Activated T-helper 9 cell treated with anti-CD3 and anti-CD28 coated beads, Interleukin-2, amount 50 U/mL, for 16 hours (primary cell): ENCODE results near the gene KIAA0232.

Experiments
- DNase-seq: peaks from one replicate; pipeline ENCODE4 v3.0.0-alpha.2; 2020; ENCODE audit warnings: low read depth

The KIAA0232 gene, protein sequence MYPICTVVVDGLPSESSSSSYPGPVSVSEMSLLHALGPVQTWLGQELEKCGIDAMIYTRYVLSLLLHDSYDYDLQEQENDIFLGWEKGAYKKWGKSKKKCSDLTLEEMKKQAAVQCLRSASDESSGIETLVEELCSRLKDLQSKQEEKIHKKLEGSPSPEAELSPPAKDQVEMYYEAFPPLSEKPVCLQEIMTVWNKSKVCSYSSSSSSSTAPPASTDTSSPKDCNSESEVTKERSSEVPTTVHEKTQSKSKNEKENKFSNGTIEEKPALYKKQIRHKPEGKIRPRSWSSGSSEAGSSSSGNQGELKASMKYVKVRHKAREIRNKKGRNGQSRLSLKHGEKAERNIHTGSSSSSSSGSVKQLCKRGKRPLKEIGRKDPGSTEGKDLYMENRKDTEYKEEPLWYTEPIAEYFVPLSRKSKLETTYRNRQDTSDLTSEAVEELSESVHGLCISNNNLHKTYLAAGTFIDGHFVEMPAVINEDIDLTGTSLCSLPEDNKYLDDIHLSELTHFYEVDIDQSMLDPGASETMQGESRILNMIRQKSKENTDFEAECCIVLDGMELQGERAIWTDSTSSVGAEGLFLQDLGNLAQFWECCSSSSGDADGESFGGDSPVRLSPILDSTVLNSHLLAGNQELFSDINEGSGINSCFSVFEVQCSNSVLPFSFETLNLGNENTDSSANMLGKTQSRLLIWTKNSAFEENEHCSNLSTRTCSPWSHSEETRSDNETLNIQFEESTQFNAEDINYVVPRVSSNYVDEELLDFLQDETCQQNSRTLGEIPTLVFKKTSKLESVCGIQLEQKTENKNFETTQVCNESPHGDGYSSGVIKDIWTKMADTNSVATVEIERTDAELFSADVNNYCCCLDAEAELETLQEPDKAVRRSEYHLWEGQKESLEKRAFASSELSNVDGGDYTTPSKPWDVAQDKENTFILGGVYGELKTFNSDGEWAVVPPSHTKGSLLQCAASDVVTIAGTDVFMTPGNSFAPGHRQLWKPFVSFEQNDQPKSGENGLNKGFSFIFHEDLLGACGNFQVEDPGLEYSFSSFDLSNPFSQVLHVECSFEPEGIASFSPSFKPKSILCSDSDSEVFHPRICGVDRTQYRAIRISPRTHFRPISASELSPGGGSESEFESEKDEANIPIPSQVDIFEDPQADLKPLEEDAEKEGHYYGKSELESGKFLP (N-terminal part only)

DNA sequence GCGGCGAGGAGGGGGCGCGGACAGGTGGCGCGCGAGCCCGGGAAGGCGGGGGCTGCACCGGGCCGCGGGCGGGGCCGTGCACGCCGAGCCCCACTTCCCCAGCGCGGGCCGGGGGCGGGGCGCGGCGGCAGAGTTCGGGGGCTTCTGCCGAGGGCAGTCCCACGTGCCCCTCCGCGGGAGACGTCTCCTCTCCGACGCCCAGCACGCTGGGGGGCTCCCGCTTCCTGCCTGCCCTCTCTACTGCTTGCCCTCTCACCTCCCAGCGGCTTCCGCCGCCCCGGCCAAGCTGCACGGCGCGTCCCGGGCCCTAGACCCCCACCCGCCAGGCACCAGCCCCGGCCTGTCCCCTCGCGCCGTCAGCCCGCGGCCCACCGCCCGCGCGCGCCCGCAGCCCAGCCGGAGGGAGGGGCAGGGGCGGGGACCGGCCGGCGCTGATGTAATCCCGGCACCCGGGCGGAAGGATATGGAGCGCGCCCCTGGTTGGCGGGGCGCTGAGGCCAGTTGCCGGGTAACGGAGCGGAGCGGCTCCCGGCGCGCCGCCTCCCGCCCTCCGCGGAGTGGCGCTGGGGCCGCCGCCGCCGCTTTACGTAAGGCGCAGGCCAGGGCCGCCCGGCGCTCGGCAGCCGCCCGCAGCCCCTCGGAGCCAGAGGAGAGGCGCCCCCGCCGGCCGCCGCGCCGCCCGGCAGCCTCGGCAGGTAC lies at the start of gene KIAA0232:
TSS of gene KIAA0232 (plus strand) at position 581 of the 699 bp plus-strand sequence. CDS start 41,727 bp downstream, outside the sequence.
- peak; percentile 89 for DNase-seq

DNA sequence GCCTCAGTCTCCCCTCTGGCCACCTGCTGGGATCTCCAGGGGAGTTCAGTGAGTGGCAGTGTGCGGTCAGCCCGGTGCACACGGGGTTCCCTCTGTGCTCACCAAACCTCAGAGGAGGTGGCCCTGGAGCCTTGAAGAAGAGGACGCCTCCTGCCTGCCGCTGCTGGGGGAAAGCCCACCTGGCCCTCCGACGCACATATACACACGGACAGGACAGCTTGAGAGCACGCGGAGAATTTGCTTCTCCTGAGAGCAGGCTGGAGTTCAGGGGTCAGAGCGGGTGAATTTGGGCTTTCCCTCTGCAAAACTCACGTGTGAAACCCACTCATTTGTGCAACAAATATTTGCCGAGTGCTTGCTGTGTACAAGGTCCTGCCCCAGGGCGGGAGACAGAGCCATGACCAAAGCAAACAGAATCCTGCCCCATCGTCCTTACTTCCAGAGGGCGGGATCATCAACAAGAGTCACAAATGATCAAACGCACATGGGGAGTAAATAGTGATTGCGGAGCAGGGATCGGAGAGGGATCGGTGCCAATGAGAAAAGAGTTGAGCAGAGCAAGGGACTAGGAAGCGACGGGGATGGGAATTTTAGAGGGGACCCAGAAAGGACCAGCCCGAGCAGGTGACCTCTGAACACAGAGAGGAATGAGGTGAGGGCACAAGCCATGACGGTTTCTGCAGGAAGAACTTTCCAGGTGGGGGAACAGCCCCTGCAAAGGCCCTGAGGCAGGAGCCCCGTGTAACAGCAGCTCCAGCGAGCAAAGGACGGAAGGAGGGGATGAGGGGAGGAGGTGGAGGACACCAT lies 49.0 kb upstream of the KIAA0232 start:
- no peak for DNase-seq

DNA sequence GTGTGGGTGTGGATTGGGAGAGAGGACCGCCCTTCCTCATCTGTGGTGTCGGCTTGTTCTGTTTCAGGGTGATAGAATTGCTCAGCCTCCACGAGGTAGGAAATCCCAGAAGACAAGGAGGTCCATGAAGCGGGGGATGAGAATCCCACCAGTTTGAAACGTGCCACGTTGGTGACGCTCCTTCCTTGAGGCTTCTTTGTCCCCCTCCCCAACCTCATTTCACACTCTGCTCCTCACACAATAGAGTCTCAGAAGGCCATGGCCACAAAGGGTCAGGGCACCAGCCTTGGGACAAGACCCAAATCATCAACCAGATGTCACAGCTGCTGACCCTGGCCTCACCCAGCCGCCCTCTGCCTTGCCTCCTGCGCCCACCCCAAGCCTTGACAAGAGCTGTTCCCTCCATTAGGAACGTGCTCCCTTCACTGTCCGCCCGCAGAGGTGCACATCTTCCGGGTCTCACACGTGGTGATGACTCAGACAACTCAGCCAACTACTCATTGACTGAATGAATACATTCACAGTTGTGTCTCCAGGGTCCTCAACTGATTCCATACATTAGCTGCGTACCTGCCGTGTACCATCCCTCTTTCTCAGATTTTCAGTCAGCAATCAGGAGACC lies 48.3 kb upstream of the KIAA0232 start:
- no peak for DNase-seq

DNA sequence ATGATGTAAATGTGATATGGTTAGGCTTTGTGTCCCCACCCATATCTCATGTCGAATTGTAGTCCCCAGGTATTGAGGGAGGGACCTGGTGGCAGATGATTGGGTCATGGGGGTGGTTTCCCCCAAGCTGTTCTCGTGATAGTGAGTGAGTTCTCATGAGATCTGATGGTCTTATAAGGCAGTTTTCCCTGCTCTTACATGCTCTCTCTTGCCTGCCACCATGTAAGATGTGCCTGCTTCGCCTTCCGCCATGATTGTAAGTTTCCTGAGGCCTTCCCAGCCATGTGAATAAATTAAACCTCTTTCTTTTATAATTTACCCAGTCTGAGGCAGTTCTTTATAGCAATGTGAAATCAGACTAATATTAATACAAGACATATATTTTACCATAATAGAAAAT lies 42.6 kb upstream of the KIAA0232 start:
- no peak for DNase-seq

DNA sequence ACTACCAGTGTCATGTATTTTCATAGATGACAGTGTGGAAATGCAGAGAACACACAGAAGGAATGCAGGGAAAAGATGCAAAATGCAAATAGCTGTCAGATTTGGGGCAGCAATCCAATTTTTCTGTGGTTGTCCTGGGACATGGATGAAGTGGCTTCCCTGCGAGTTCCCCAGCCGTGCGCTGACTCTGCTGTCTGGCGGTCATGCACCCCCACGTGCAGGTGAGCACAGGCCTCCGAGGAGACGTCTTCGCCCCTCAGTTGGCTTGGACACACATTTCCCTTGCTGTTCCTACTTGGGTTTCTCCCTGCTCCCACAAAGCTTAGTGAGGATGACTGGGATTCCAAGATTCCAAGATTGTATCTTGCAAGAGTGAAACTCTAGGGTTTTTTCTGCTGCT lies 42.2 kb upstream of the KIAA0232 start:
- no peak for DNase-seq

DNA sequence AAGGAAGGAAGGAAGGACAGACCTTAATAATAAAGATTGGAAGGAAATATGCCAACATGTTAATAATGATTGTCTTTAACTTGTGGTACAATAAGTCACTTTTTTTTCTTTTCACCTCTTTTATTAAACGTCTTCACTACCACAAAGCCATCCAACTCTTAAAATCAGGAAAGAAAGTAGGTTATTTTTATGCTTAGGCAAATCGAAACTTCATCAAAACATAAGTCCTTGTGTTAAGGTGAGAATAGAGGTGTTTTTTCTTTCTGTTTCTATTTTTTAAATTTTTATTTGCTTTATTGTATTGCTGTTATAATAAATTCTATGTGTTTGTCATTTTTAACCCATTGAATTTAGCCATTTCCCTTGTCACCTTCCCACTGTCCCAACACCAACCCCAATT lies 40.0 kb upstream of the KIAA0232 start:
- DNase-seq: no peak

DNA sequence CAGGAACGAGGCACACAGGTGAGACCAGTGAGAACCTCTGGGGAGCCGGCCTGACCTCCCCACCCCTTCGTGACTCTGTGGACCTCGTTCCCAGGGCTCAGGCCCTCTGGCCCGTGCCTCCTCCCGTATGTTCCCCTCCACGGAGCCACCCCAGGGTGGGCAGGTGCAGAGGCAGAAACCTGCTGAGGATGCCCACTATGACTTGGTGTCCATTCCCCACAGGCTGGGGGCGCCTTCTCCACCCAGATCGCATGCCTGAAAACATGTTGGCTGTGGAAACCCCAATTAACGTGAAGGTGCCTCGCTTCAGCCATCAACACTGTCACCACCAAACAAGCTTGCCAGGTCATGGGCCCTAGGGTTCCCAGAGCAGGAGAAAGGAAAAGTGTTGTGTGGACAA lies 39.5 kb upstream of the KIAA0232 start:
- DNase-seq: no peak

DNA sequence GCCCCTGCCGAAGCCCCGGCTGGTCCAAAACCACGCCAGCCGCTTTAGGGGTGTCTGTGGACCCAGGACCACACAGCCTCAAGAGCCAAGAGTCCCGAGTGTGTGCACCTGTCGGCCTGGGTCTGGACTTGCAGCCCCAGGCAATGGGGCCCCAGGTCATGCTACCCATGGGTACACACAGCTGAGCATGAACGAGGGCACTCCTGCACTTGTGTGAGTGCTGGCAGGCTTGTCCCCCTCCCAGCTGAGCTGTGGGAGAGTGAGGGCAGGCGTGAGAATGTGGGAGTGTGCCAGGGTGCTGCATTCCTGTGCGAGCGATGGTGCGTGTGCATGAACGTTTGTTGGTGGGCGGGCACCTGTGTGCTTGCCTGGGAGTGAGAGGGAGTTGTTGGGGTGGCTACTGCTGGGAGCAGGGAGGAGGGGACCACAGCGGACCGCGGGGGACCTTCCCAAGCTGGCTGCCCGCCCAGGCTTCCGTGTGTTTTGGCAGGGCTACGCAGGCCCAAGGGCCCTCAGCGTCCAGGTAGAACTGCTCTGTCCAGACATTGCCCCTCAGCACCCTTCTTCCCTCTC lies 35.7 kb upstream of the KIAA0232 start:
- DNase-seq: no peak

DNA sequence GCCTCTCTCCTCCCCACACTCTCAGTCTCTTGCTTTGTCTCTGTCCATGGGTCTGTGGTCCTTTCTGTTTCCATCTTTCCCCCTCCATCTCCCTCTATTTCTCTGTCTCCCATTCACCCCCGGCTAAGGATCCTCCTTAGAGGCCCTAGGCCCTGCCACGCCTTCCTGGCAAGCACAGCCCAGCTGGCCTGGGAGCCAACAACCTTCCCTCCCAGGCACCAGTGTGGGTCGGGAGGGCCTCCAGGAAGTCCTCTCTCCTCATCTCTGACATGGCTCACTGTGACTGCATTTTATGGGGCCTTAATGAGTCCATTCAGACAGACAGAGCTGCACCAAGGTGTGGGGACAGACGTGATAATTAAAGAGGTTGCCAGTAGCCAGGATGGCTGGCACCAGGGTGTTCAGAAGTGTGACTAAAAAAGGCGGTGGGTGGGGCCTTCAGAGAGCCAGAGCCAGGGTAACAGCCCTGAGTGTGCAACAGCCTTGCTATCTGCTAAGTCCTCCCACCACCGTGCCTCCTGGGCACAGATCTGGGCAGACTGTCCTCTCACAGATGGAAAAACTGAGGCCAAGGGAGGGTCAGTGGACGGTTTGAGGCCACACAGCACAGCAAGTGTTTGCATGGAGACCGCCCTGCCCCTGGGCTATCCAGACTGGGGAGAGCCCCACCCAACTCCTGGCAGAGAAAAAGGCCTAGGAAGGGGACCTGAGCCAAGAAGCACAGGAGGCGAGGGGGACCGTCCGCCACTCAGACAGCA lies 35.1 kb upstream of the KIAA0232 start:
- no peak for DNase-seq

DNA sequence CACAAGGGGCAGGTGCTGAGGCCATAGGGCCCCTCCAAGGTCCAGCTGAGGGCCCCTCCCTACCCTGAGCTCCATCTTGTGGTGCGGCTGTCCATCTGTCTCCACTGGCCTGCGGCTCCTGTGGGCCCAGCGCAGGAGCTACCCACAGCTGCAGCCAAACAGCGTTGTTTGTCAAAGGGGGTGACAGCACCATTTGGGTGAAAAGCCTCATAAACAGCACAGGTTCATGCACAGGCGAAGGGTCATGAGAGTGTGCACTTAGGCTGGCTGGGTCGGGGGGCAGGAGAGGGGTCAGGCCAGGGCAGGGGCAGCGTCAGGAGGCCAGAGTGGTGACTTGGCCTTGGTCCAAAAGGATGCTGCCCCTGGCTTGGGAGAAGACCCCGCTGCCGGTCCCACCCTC lies 34.2 kb upstream of the KIAA0232 start:
- no peak for DNase-seq

DNA sequence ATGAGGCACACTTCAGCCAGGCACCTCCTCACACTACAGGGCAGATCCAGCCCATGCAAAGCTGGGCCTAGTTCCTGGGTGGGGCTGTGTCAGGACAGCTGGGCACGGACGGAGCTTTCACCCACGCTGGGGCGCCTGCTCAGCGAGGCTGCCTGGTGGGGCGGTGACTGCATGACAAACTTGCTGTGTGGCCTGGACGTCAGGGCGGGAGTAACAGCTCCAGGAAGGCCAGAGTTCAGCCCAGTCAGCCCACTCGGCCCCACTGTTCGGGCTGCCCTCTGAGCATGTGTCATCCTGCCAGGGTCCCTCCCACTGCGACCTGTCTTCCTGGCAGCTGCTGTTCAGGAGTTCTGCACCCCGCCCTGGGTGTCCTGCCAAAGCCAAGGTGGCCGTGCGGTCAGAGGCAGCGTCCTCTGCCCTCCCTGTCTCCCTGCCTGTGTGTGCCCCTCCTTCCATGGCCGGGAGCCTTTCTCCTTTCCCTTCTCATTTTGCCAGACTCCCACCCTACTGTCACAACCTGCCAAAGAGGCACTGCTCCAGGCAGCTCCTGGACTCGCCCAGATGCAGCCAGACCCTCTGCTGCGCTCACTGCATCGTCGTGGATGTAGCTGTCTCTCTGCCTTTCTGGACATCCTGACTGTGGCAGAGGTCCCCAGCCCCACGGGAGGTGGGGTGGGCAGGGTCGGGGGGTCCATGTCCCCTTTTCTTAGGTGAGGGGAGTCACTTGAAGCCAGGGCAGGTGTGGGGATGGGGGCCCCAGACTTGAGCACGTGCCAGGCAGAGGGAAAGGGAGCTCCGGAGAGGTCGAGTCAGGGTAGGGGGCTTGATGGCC lies 33.0 kb upstream of the KIAA0232 start:
- DNase-seq: no peak

DNA sequence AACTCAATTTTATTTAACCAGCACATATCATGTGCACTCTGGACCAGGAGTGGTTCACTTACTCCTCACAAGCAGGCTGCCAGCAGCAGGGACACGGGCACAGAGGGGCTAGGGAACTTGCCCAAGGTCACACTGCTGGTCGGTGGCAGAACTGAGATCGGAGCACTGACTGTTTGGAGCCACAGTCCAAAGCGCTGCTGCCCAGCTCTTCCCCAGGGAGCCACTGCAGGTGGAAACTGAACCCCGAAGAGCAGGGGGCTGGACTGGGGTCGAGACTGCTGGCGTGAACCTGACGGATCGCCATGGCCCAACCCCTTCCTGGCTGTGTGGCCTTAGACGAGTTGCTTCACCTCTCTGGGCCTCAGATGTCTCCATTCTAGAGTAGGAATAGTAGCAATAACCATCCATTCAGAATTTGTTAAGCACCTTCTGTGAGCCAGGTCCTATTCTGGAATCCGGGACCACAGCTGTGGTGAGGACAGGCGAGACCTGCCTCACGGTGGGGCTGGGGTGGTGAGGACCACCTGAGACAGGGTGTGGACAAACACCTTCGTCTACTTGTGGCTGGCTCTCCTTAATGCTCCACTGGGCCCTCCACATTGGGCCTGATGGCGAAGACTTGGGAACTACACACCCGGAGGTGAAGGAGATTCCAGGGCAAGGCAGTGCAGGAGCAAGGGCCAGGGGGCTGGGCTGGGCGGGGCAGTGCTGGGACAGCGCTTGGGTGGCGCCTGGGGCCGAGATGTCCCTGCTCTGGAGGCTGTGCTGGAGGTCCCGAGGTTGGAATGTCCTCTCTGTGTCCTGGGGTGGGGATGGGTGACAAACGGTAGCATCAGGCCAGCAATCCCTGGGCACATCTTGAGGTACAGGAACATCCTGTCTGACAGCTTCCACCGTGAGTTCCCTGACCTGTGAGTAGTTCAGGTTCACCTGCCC lies 32.0 kb upstream of the KIAA0232 start:
- no peak for DNase-seq

DNA sequence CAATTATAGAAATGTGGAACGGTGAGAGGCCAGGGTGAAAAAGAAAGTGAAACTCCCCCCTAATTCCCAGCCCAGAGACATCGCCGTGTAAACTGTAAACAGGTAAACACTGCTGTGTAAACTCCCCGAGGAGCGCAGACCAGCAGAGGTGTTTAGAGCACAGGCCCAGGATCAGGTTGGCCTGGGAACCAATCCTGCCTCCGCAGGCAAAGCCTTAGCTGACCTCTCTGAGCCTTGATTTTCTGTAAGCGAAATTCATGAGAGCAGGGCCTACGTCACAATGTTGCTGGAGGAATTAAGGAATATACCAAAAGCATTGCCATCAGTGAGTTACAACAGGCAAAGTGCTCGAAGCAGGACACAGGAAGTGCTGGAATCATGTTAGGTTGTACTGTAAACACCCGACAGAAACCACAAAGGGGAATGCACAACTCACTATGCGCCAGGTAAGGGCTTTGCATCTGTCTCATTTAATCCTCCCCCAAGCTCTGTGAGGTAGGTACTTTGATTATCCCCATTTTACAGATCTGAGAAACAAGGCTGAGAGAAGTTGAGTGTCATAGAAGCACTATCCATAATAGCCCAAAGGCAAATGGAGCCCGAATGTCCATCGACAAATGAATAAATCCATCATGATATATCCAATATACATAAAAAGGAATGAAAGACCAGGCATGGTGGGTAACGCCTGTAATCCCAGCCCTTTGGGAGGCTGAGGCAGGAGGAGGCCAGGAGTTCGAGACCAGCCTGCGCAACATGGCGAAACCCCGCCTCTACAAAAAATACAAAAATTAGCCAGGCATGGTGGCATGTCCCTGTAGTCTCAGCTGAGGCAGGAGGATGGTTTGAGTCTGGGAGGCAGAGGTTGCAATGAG lies 30.7 kb upstream of the KIAA0232 start:
- no peak for DNase-seq

DNA sequence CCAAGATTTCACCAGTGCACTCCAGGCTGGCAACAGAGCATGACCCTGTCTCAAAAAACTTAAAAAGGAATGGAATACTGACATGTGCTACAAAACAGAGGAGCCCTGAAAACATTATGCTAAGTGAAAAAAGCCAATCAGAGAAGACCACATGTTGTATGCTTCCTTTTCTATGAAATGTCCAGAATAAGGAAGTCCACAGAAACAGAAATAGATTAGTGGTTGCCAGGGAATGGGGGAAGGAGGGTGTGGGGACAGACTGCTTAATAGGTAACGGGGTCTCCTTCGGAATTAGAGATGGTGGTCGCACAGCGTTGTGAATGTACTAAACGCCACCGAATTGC lies 30.1 kb upstream of the KIAA0232 start:
- DNase-seq: no peak

DNA sequence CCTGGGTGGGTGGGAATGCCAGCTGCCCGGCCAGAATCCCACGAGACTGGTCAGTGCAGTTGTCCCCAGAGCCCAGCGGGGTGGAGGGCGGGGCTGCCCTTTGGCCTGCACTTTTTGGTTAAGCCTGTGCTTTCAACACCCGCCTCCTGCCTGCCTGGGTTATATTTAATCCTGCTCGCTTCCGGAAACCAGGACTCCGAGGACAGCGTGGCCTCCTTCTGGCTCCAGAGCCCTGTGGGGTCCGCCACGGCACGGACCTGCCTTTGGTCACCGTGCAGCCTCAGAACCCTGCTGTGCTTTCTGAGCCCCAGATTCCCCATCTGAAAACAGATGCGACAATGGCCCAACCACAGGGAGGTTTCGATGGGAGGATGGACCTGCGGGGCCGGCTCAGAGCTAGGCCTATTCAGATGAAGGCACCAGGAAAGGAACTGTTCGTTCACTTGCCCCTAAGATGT lies 29.4 kb upstream of the KIAA0232 start:
- DNase-seq: no peak

DNA sequence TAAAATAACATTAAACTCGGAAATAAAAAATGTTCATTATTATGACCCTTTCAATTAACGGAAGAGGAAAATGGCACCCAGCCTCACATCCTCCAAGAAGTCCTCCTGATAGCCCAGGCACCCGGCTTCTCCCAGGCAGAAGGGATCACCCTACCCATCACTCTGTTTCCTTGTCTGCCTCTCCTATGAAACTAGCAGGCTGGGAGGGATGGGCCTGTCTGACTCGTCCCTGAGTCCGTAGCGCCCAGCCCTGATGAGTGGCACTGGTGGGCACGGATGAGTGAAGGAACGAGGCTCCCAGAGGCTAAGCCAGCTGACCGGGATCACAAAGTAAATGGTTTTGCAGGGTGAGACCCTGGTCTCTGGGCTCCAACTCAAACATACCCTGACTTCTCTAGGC lies 28.6 kb upstream of the KIAA0232 start:
- DNase-seq: no peak
